Ecto neural progenitor cell (in vitro differentiated cells): ENCODE measurements around the gene OR2W1.

Experiments used
- DNase-seq: peaks from one replicate; pipeline ENCODE4 v3.0.0-alpha.2; 2018; ENCODE audit warnings: low spot score

The OR2W1 gene

GRCh38 chr6:29045075-29045474 lies at the start of gene OR2W1:
Gene OR2W1 (minus strand): TSS chr6:29045175. CDS start chr6:29045175, 0 bp downstream.
- no peak for DNase-seq

- no peak for DNase-seq
Observed at GRCh38 chr6:29092957-29093356, 48.0 kb upstream of the OR2W1 start.

GRCh38 chr6:29087213-29087612 lies 42.2 kb upstream of the OR2W1 start, which contains the start of gene OR2B3:
Gene OR2B3 (minus strand): TSS chr6:29087313. CDS start chr6:29087248, 65 bp downstream.
- DNase-seq: no peak

- no peak for DNase-seq
Observed at GRCh38 chr6:29082457-29082856, 37.5 kb upstream of the OR2W1 start.

- DNase-seq: no peak
Observed at GRCh38 chr6:29081312-29081711, 36.3 kb upstream of the OR2W1 start.

- no peak for DNase-seq
Observed at GRCh38 chr6:29079203-29079602, 34.2 kb upstream of the OR2W1 start.

- DNase-seq: peak; percentile 66
Observed at GRCh38 chr6:29071831-29072723, 27.1 kb upstream of the OR2W1 start.

- DNase-seq: no peak
Observed at GRCh38 chr6:29051680-29052079, 6.7 kb upstream of the OR2W1 start.

GRCh38 chr6:29035951-29036350 lies 9.0 kb downstream of the OR2W1 start:
- no peak for DNase-seq

GRCh38 chr6:29028821-29029220 lies 16.2 kb downstream of the OR2W1 start:
- DNase-seq: no peak

GRCh38 chr6:29025927-29026585 lies 18.9 kb downstream of the OR2W1 start:
- no peak for DNase-seq

- no peak for DNase-seq
Observed at GRCh38 chr6:29021434-29021833, 23.5 kb downstream of the OR2W1 start.

GRCh38 chr6:29019629-29020028 lies 25.3 kb downstream of the OR2W1 start:
- no peak for DNase-seq

- no peak for DNase-seq
Observed at GRCh38 chr6:29017428-29017802, 27.6 kb downstream of the OR2W1 start.

GRCh38 chr6:29016559-29017427 lies 28.2 kb downstream of the OR2W1 start:
- DNase-seq: peak; percentile 83

GRCh38 chr6:29014729-29015608 lies 30.0 kb downstream of the OR2W1 start:
- DNase-seq: no peak

- DNase-seq: peak; percentile 82
Observed at GRCh38 chr6:29011276-29011734, 33.7 kb downstream of the OR2W1 start.

GRCh38 chr6:29009358-29009757 lies 35.6 kb downstream of the OR2W1 start:
- no peak for DNase-seq

GRCh38 chr6:29008089-29008488 lies 36.9 kb downstream of the OR2W1 start:
- DNase-seq: no peak

GRCh38 chr6:29005183-29005885 lies 39.6 kb downstream of the OR2W1 start, which contains the start of gene ZNF311:
Gene ZNF311 (minus strand): TSS chr6:29005315. CDS start chr6:29003954, 1,361 bp downstream.
- no peak for DNase-seq
